ENCODE data around the gene NFIA.

The NFIA gene

DNA sequence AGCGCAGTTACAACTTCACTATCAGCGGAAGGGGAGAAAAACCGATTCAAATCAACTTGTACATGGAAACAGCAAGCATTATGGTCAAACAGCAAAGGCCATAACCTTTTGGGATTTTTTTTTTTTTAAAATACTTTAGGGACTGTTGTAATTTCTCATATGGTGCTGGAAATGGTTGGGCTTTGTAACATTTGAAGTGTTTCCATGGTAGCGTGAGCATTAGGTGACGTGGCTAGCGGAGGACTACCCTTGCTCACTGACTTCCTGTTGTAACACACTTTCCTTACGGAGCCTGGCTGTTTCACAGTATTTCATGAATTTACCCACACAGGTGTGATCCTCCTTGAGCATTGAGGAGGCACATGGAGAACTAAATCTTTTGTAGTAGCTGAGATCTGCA lies 373.0 kb downstream of the NFIA start:
- peaks cover 32% of the 10 kb centered on the region for H3K4me1 ChIP-seq (ENCODE audit: insufficient read depth, poor library complexity, severe bottlenecking)
- peaks cover 14% of the 10 kb centered on the region; the same call in 1 of the 2 replicates for H3K36me3 ChIP-seq (ENCODE audit: low read depth)
- no peaks in the 10 kb centered on the region for H3K9me3 ChIP-seq (ENCODE audit: severe bottlenecking)
- no peaks in the 10 kb centered on the region for H3K27me3 ChIP-seq (ENCODE audit: insufficient read depth, poor library complexity, severe bottlenecking)
- H3K27ac ChIP-seq (ENCODE audit: poor library complexity, severe bottlenecking): no peak overlapping the region
- no peak for DNase-seq (ENCODE audit: low spot score)
- no peak overlapping the region for H3K4me3 ChIP-seq (ENCODE audit: severe bottlenecking)
- no peak for ATAC-seq (ENCODE audit: low read depth)
- TF ChIP-seq CTCF (IDR thresholded peaks at IDR 0.05; ENCODE audit: poor library complexity, severe bottlenecking): no peak

GRCh38 chr1:61457526-61458040 lies 375.2 kb downstream of the NFIA start:
- Histone ChIP-seq H3K27me3 (ENCODE audit: insufficient read depth, poor library complexity, severe bottlenecking) (no peaks in the 10 kb centered on the region), H3K9me3 (ENCODE audit: severe bottlenecking) (no peaks in the 10 kb centered on the region), H3K4me3 (ENCODE audit: severe bottlenecking) (no peak overlapping the region), H3K27ac (ENCODE audit: poor library complexity, severe bottlenecking) (no peak overlapping the region), H3K4me1 (ENCODE audit: insufficient read depth, poor library complexity, severe bottlenecking) (peaks cover 12% of the 10 kb centered on the region), H3K36me3 (ENCODE audit: low read depth) (peaks cover 20% of the 10 kb centered on the region; the same call in 1 of the 2 replicates)
- no peak for TF ChIP-seq CTCF (IDR thresholded peaks at IDR 0.05; ENCODE audit: poor library complexity, severe bottlenecking)
- DNase-seq (ENCODE audit: low spot score) (no peak), ATAC-seq (ENCODE audit: low read depth) (no peak)

DNA sequence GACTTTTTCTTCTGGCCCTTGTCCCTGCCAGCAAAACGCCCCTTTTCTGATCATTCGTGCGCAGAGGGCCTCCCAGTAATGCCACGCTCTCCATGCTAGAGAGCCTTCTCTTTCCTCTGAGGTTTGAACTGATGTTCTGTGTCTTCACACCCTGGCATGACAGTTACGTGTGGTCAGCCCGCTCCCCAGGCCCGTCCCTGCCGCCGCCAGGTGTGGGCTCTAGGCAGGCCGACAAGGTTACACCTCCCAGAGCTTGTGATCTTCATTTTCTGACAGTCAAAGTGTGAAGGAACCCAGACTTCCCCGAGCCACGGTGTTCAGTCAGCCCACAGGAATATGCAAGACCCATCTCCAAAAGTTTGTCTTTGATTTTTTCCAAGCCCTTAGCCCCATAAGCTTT lies 377.0 kb downstream of the NFIA start:
- DNase-seq (ENCODE audit: low spot score): no peak

GRCh38 chr1:61460191-61460590 lies 377.8 kb downstream of the NFIA start:
- Histone ChIP-seq H3K36me3 (ENCODE audit: low read depth) (peaks cover 19% of the 10 kb centered on the region; the same call in 1 of the 2 replicates), H3K4me3 (ENCODE audit: severe bottlenecking) (no peak overlapping the region), H3K27me3 (ENCODE audit: insufficient read depth, poor library complexity, severe bottlenecking) (no peaks in the 10 kb centered on the region), H3K4me1 (ENCODE audit: insufficient read depth, poor library complexity, severe bottlenecking) (no peaks in the 10 kb centered on the region), H3K9me3 (ENCODE audit: severe bottlenecking) (no peaks in the 10 kb centered on the region), H3K27ac (ENCODE audit: poor library complexity, severe bottlenecking) (no peak overlapping the region)
- DNase-seq (ENCODE audit: low spot score): no peak
- no peak for TF ChIP-seq CTCF (IDR thresholded peaks at IDR 0.05; ENCODE audit: poor library complexity, severe bottlenecking)
- ATAC-seq (ENCODE audit: low read depth): no peak

More for the DNA sequence above, 377.0 kb downstream of the NFIA start:
- Histone ChIP-seq H3K36me3 (ENCODE audit: low read depth) (peaks cover 20% of the 10 kb centered on the region; the same call in 1 of the 2 replicates), H3K27me3 (ENCODE audit: insufficient read depth, poor library complexity, severe bottlenecking) (no peaks in the 10 kb centered on the region), H3K27ac (ENCODE audit: poor library complexity, severe bottlenecking) (no peak overlapping the region), H3K9me3 (ENCODE audit: severe bottlenecking) (no peaks in the 10 kb centered on the region), H3K4me3 (ENCODE audit: severe bottlenecking) (no peak overlapping the region), H3K4me1 (ENCODE audit: insufficient read depth, poor library complexity, severe bottlenecking) (no peaks in the 10 kb centered on the region)
- no peak for TF ChIP-seq CTCF (IDR thresholded peaks at IDR 0.05; ENCODE audit: poor library complexity, severe bottlenecking)
- ATAC-seq (ENCODE audit: low read depth): no peak

All from RWPE2 (cell line).